Skin of body (tissue), 2 donors: ENCODE results near the gene NDUFAF4. TPM values are rescaled to one million over a fixed set of nuclear protein-coding genes. Genes with fewer than 3 reads are reported as not detected.

ENCODE experiments used
- DNase-seq: peaks from one replicate; lab custom pipeline; 2025; lab: John Stamatoyannopoulos, UW
- total RNA-seq: library from RNA; depleted of rRNA; stranded (reverse); fragments of >200 nt; gene quantifications from one replicate; pipeline ENCODE4 v1.2.3, GENCODE V29; 2014

Gene NDUFAF4
- total RNA-seq: 10.6 TPM

GRCh38 chr6:96897396-96898240 is at the start of gene NDUFAF4:
Gene NDUFAF4, minus strand, starts transcription at chr6:96897891. Its CDS starts 90 bp downstream, at chr6:96897801.
- DNase-seq: peak; percentile 90

DNA sequence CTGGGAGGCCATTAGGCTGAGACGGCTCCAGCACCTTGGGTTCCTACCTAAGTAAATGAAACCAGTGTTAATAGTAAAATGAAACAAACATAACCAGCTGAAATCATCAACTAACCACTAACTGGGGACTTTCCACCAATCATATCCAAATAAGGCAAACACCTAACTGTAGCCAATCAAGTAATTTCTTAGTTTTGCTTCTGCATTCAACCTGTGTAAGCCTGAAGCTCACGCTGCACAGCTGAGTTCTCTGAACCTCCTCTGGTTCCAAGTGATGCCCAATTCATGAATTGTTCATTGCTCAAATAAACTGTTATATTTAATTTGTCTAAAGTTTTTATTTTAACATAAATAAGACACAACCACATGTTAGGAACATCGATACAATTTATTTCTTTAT is 49.4 kb upstream of the NDUFAF4 start:
- DNase-seq: no peak

DNA sequence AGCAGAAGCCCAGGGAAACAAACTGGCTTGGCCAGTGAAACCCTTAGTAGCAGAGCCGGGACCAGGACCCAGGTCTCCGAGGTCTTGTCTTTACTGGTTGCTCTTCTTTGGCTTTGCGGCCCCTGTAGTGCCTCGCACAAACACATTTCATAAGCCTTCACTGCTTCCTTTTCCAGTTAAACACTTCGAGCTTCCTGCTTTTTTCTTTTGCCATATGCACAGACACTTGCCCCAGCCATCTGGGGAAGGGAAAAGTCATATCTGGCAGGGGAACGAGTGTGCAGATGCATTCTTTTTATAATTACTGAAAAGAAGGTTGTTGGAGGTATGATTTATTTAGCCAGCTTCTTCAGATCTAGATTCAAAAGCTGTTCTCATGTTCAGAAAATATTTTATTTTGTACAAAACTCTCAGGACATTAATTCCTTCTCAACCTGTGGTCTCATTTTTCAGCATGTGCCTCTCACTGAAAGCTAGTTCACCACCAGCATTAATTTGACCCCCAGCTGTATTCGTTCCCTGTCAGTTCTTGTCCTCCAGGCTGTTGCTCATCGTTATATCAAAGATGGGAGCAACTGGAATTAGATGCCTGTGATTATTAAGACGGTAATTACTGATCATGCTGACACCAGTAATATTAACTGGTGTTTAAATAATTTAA is 46.0 kb upstream of the NDUFAF4 start:
- DNase-seq: no peak

DNA sequence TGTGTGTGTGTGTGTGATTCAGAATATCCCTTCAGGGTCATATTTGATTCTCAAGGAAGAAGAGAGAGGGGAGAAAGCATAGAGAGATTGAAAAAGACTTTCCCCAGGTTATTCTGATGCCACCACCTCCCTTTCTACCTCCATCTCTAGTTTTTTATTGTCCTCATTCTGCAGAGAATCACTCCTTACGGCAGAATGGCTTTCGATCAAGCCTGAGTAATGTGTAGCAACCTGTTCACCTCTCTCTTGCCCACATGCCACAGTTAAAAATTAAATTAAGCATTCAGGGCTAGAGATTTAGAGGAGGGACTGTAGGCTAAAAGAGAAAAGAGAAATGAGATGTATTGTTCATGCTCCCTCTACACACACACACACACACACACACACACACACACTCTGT is 45.0 kb upstream of the NDUFAF4 start:
- no peak for DNase-seq

GRCh38 chr6:96940322-96940721 is 42.6 kb upstream of the NDUFAF4 start:
- no peak for DNase-seq

DNA sequence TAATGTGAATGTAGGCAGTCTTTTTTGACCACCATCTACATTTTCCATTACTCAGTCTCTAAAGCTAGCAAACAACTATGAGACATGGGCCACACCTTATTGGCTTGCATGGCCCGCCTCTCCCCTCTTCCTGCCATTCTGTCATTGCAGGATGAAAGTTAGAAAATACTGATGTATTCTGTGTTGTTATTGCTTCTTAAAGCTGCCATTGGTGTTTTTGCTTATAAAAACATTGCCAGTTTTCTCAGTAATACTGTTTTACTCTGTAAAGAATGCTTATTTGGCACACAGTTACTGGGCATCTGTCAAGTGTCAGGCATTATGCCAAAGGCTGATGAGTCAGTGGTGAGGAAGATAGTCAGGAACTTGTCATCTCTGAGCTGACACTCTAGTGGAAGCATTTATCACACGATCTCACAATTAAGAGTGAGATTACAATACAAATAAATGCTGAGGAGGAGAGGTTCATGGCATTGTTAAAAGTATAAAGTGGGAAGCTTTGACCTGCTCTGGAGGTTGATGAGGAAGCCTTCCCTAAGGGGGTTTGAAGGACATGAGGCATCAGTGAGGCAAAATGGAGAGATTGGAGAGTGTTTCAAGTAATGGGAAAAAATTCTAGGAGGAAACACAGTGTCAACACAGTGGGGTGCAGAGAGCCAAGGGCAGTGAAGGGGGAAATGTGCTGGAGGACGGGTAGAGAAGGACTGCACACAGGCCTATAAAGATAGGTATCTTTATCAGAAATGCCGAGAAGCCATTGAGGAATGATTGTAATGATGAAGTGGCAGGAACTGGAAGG is 41.5 kb upstream of the NDUFAF4 start:
- no peak for DNase-seq

DNA sequence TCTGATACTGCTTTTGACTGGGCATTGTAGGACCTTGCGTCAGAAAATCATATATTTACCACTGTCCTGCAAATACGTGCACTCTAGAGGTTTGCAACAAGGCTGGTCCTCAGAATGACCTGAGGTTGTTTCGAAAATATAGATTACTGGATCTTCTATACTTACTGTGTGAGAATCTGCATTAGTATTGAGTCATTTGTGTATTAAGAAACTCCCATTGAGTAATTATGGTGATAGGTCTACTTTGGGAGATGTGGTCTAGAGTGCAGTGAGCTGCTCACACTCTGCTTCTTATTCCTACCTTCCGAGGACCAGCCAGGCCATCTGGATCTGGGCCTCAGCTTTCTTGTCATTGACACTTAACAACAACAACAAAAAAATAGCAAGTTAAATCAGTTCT is 36.4 kb upstream of the NDUFAF4 start:
- DNase-seq: no peak

GRCh38 chr6:96931198-96931597 is 33.5 kb upstream of the NDUFAF4 start:
- DNase-seq: no peak

GRCh38 chr6:96929741-96930140 is 32.0 kb upstream of the NDUFAF4 start:
- no peak for DNase-seq

- DNase-seq: no peak
Measured at GRCh38 chr6:96927660-96928059, 30.0 kb upstream of the NDUFAF4 start.

- no peak for DNase-seq
Measured at GRCh38 chr6:96926425-96926824, 28.7 kb upstream of the NDUFAF4 start.

DNA sequence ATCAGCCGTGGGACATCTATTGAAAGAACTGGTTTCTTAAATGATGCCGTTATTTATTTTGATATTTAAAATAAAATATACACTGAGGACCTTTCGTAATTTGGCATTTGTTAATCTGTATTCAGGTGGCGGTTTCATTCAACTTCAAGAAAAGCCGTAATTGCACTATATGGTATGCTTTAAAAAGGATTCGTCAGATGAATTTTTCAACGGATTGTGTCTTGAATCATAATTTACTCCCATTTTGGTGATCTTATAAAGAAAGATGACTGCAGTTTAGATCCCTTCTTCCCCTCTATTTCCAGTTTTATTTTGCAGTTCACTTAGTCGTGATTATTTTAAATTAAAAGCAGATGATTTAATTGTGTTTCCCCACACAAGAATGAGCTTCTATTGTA is 27.6 kb upstream of the NDUFAF4 start:
- no peak for DNase-seq

DNA sequence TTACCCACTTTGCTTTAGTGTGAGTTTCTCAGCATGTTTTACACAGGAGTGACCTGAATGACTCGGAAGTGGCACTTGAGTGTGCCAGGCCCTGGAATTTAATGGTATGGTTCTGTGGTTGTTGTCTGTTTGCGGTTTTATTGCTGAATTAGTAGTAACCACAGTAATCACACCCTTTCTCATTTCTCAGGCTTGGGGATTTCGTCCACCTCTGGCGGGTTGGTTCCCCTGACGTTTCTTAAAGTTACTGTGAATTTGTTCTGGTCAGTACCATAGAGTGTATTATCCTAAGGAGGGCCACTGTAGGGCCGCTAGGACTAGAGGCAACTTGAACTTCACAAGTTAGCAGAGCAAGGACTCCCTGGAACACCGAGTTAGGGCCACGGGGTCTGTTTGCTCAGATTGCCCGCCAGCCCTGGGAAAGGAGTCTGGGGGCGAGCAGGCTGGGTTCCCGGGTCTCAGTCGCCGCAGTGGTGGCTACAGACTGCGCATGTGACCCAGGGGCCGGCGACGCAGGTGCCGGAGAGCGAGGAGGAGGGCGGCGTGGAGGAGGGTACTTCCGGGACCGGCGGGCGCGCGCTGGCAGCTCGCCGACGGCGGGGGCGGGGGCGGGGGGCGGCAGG is 26.3 kb upstream of the NDUFAF4 start:
- no peak for DNase-seq

GRCh38 chr6:96923400-96923799 is 25.7 kb upstream of the NDUFAF4 start:
- DNase-seq: no peak

DNA sequence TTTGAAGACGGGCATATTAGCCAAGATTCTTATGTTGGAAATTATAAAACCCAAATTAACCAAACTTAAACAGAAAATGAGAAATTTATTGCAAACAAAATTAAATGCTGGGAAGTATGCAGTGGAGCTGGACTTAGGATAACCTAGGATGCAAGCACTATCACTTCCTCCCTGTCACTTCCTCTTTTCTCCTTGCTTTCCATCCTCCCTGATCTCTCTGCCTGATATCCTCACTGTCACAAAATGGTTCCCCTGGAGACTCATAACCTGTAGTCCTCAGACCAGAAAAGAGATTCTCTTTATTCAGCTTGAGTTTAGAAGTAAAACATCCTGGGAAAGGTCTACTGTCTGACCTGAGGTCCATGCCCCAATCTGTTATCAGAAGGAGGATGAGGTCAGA is 19.4 kb upstream of the NDUFAF4 start:
- DNase-seq: no peak

GRCh38 chr6:96913621-96914020 is 15.9 kb upstream of the NDUFAF4 start:
- no peak for DNase-seq

- no peak for DNase-seq
Measured at GRCh38 chr6:96911751-96912150, 14.1 kb upstream of the NDUFAF4 start.

GRCh38 chr6:96911171-96911570 is 13.5 kb upstream of the NDUFAF4 start:
- DNase-seq: no peak

- DNase-seq: no peak
Measured at GRCh38 chr6:96909811-96910210, 12.1 kb upstream of the NDUFAF4 start.

GRCh38 chr6:96907498-96907897 is 9.8 kb upstream of the NDUFAF4 start:
- no peak for DNase-seq

GRCh38 chr6:96900873-96901272 is 3.2 kb upstream of the NDUFAF4 start:
- no peak for DNase-seq
